Ovary (tissue), 3 donors: ENCODE data around the gene CNPY3.

Experiments used
- POLR2A ChIP-seq: fragments of 450-650 bp; IDR thresholded peaks from one replicate; pipeline ENCODE4 v1.6.1; 2017; ENCODE audit warnings: antibody characterized with exemption, mild to moderate bottlenecking, moderate library complexity
- TF ChIP-seq, protein P1 (sequence below), 3 donors: fragments of 450-650 bp in 2 of 3; fragments of 200-600 bp in 1 of 3; IDR thresholded peaks; one replicate each; pipeline versions ENCODE4 v1.5.1 to v1.8.0; 2016 to 2022; ENCODE audit warnings: antibody characterized with exemption in 3 of 3, mild to moderate bottlenecking in 1 of 3
- donor health status: DM: no; HTN: no; CAD: no.

DNA sequence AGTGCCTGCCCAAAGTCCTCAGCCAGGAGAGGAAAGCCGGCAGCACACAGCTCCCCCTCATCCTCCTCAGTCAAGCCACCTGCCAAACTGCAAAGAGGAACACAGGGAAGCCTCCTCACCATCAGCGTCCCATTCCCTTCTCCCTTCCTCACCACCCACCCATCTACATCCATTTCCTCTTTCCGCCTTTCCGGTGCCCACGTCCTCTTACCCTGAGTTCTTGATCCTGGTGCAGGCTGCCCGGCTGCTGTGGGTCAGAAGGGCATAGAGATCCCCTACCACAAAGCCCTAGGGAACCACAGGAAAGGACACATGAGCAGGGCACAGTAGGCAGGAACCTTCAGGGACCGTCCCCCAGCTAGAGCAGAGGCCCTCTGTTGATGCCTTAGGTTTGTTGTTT lies 37.3 kb downstream of the CNPY3 start:
- no peak for TF ChIP-seq POLR2A
- TF ChIP-seq, protein P1, sequence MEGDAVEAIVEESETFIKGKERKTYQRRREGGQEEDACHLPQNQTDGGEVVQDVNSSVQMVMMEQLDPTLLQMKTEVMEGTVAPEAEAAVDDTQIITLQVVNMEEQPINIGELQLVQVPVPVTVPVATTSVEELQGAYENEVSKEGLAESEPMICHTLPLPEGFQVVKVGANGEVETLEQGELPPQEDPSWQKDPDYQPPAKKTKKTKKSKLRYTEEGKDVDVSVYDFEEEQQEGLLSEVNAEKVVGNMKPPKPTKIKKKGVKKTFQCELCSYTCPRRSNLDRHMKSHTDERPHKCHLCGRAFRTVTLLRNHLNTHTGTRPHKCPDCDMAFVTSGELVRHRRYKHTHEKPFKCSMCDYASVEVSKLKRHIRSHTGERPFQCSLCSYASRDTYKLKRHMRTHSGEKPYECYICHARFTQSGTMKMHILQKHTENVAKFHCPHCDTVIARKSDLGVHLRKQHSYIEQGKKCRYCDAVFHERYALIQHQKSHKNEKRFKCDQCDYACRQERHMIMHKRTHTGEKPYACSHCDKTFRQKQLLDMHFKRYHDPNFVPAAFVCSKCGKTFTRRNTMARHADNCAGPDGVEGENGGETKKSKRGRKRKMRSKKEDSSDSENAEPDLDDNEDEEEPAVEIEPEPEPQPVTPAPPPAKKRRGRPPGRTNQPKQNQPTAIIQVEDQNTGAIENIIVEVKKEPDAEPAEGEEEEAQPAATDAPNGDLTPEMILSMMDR (IDR thresholded peaks at IDR 0.05): no peak
